GM12865 (cell line): ENCODE results near the gene UGT1A4.

ENCODE experiments used
- DNase-seq: peaks from one replicate; pipeline ENCODE4 v3.0.0; 2010; ENCODE audit warnings: low read depth
- H3K4me3 ChIP-seq: 2 replicates; pipeline ENCODE4 v1.5.1; 2011; ENCODE audit warnings: mild to moderate bottlenecking, low read depth, low read length, control low read depth
- CTCF ChIP-seq: IDR thresholded peaks from 2 replicates; pipeline ENCODE4 v1.5.1; 2011; ENCODE audit warnings: low read length, control low read depth, low read depth, inconsistent platforms; ENCODE audit not compliant: insufficient read depth; ENCODE audit errors: missing control alignments

UGT1A4 gene

GRCh38 chr2:233810385-233810784 lies 91.8 kb downstream of the UGT1A4 start:
- no peak for TF ChIP-seq CTCF
- no peak overlapping the region for H3K4me3 ChIP-seq
- no peak for DNase-seq

- TF ChIP-seq CTCF: no peak
These were observed 92.6 kb downstream of the UGT1A4 start for GRCh38 chr2:233811087-233811486.

GRCh38 chr2:233811732-233812131 lies 93.2 kb downstream of the UGT1A4 start:
- no peak for TF ChIP-seq CTCF
- no peak for DNase-seq
- H3K4me3 ChIP-seq: no peak overlapping the region

More at GRCh38 chr2:233811087-233811486, 92.6 kb downstream of the UGT1A4 start:
- no peak overlapping the region for H3K4me3 ChIP-seq
- no peak for DNase-seq

- DNase-seq: no peak
- H3K4me3 ChIP-seq: no peak overlapping the region
- no peak for TF ChIP-seq CTCF
These were observed 94.9 kb downstream of the UGT1A4 start for GRCh38 chr2:233813236-233814055.

- DNase-seq: no peak
- no peak overlapping the region for H3K4me3 ChIP-seq
- TF ChIP-seq CTCF: no peak
These were observed 95.7 kb downstream of the UGT1A4 start for GRCh38 chr2:233814056-233814835.

- no peak for TF ChIP-seq CTCF
- H3K4me3 ChIP-seq: no peak overlapping the region
- no peak for DNase-seq
These were observed 97.3 kb downstream of the UGT1A4 start for GRCh38 chr2:233815861-233816260.

- H3K4me3 ChIP-seq: no peak overlapping the region
- no peak for TF ChIP-seq CTCF
- no peak for DNase-seq
These were observed 97.8 kb downstream of the UGT1A4 start for GRCh38 chr2:233816334-233816733.
